SK-N-SH (cell line): ENCODE measurements around the gene PPY. TPM values are rescaled to one million over a fixed set of nuclear protein-coding genes. Genes with fewer than 3 reads are reported as not detected.

ENCODE experiments used
- CTCF ChIA-PET: fragments of 300-600, 350-600 bp; formaldehyde crosslinking; extraction: SDS; loops from one replicate; lab custom pipeline; 2021; lab: Yijun Ruan, JAX
- POLR2A ChIA-PET: fragments of 350-600 bp; sonication (Branson Sonifier 250); formaldehyde crosslinking; extraction: SDS; loops from one replicate; lab custom pipeline; 2020; ENCODE audit warnings: antibody characterized with exemption, inconsistent platforms; lab: Yijun Ruan, JAX
- DNase-seq: peaks from one replicate; pipeline ENCODE4 v3.0.0; 2012
- H2AFZ ChIP-seq: fragments of 200-600 bp; sonication (generic); 2 replicates; pipeline ENCODE4 v1.8.1; 2016; ENCODE audit warnings: antibody characterized with exemption, mild to moderate bottlenecking, low read depth
- H3F3A ChIP-seq: fragments of 200-600 bp; sonication (generic); replicated peaks from 2 replicates; pipeline ENCODE3; 2016; ENCODE audit warnings: antibody characterized with exemption, mild to moderate bottlenecking; ENCODE audit not compliant: insufficient read depth
- H3K27ac ChIP-seq, 2 experiments: fragments of 200-500 bp in 1 of 2; fragments of 200-600 bp in 1 of 2; sonication (Bioruptor generic) in 1 of 2; sonication (generic), shearing (Covaris generic) in 1 of 2; 2 replicates each; pipeline versions ENCODE4 v1.5.1 to v1.6.1; 2014 to 2016; ENCODE audit warnings: low read depth in 2 of 2, inconsistent platforms in 1 of 2, low read length in 1 of 2, mild to moderate bottlenecking in 1 of 2, mixed read lengths in 1 of 2
- H3K27me3 ChIP-seq: fragments of 200-600 bp; sonication (generic), shearing (Covaris generic); 2 replicates; pipeline ENCODE4 v1.6.1; 2016; ENCODE audit warnings: mixed run types; ENCODE audit not compliant: insufficient read depth
- H3K36me3 ChIP-seq, 2 experiments: fragments of 200-500 bp in 1 of 2; fragments of 200-600 bp in 1 of 2; sonication (Bioruptor generic) in 1 of 2; sonication (generic) in 1 of 2; replicated peaks in 1 of 2; 2 replicates each; pipeline versions ENCODE3 to v1.5.1; 2014 to 2016; ENCODE audit warnings: low read length in 1 of 2, mild to moderate bottlenecking in 1 of 2; ENCODE audit not compliant: insufficient read depth in 2 of 2, control insufficient read depth in 1 of 2
- H3K4me1 ChIP-seq, 2 experiments: fragments of 200-500 bp in 1 of 2; fragments of 200-600 bp in 1 of 2; sonication (Bioruptor generic) in 1 of 2; sonication (generic), shearing (Covaris generic) in 1 of 2; 2 replicates each; pipeline versions ENCODE4 v1.5.1 to v1.6.1; 2014 to 2016; ENCODE audit warnings: low read depth in 1 of 2, low read length in 1 of 2, mixed run types in 1 of 2; ENCODE audit not compliant: insufficient read depth in 2 of 2, control insufficient read depth in 1 of 2
- H3K4me2 ChIP-seq: fragments of 200-600 bp; sonication (generic), shearing (Covaris generic); 2 replicates; pipeline ENCODE4 v1.6.1; 2017; ENCODE audit warnings: mixed run types
- H3K4me3 ChIP-seq, 2 experiments: fragments of 200-500 bp in 1 of 2; fragments of 200-600 bp in 1 of 2; sonication (Bioruptor generic) in 1 of 2; sonication (generic), shearing (Covaris generic) in 1 of 2; 2 replicates each; pipeline versions ENCODE4 v1.5.1 to v1.8.1; 2014 to 2016; ENCODE audit warnings: low read depth in 2 of 2, inconsistent platforms in 1 of 2, low read length in 1 of 2, mild to moderate bottlenecking in 1 of 2, mixed read lengths in 1 of 2, moderate library complexity in 1 of 2
- H3K79me2 ChIP-seq: fragments of 200-600 bp; sonication (generic); 2 replicates; pipeline ENCODE4 v1.8.1; 2017; ENCODE audit warnings: mild to moderate bottlenecking; ENCODE audit not compliant: insufficient read depth
- H3K9ac ChIP-seq: fragments of 200-600 bp; sonication (generic); 2 replicates; pipeline ENCODE4 v1.6.1; 2017; ENCODE audit warnings: mixed run types
- H3K9me2 ChIP-seq: fragments of 200-600 bp; sonication (generic); 2 replicates; pipeline ENCODE4 v1.6.1; 2017; ENCODE audit warnings: mixed run types
- H3K9me3 ChIP-seq: fragments of 200-600 bp; sonication (generic); 2 replicates; pipeline ENCODE4 v1.6.1; 2017; ENCODE audit warnings: mixed run types, mild to moderate bottlenecking, moderate library complexity
- H4K20me1 ChIP-seq: fragments of 200-600 bp; sonication (generic); 2 replicates; pipeline ENCODE4 v1.6.1; 2017; ENCODE audit warnings: mild to moderate bottlenecking, mixed run types; ENCODE audit not compliant: insufficient read depth
- CHD2 ChIP-seq: fragments of 150-350 bp; IDR thresholded peaks from 2 replicates; pipeline ENCODE4 v1.6.1; 2018; ENCODE audit warnings: low read length; ENCODE audit not compliant: partially characterized antibody
- ELF1 ChIP-seq: IDR thresholded peaks from 2 replicates; pipeline ENCODE4 v1.4.0; 2012
- EP300 ChIP-seq, 2 experiments: IDR thresholded peaks; 2 replicates each; pipeline versions ENCODE4 v1.4.0 to v1.6.1; 2012; ENCODE audit warnings: borderline replicate concordance in 1 of 2, low read depth in 1 of 2, low read length in 1 of 2
- FOSL2 ChIP-seq: IDR thresholded peaks from 2 replicates; pipeline ENCODE4 v1.4.0; 2012; ENCODE audit warnings: low read depth, mild to moderate bottlenecking, moderate library complexity, borderline replicate concordance
- FOXM1 ChIP-seq: IDR thresholded peaks from 2 replicates; pipeline ENCODE4 v1.4.0; 2012; ENCODE audit warnings: low read depth, mild to moderate bottlenecking
- GABPA ChIP-seq: IDR thresholded peaks from 2 replicates; pipeline ENCODE4 v1.4.0; 2012; ENCODE audit warnings: low read depth, mild to moderate bottlenecking
- GATA2 ChIP-seq: sonication (generic); formaldehyde crosslinking; IDR thresholded peaks from 2 replicates; pipeline ENCODE4 v1.5.0; 2020; ENCODE audit warnings: mild to moderate bottlenecking, missing genetic modification reagents
- NFIC ChIP-seq: IDR thresholded peaks from 2 replicates; pipeline ENCODE4 v1.4.0; 2012; ENCODE audit warnings: borderline replicate concordance
- NRF1 ChIP-seq: IDR thresholded peaks from 2 replicates; pipeline ENCODE4 v1.6.1; 2012; ENCODE audit warnings: low read depth, mild to moderate bottlenecking, low read length
- RAD21 ChIP-seq: IDR thresholded peaks from 2 replicates; pipeline ENCODE4 v1.6.1; 2012; ENCODE audit warnings: mild to moderate bottlenecking, low read length
- RFX5 ChIP-seq: IDR thresholded peaks from 2 replicates; pipeline ENCODE4 v1.6.1; 2012; ENCODE audit warnings: mild to moderate bottlenecking, improper control_type of control experiment, low read length
- SIN3A ChIP-seq: IDR thresholded peaks from 2 replicates; pipeline ENCODE4 v1.6.1; 2012; ENCODE audit warnings: low read depth, mild to moderate bottlenecking, low read length, moderate library complexity, borderline replicate concordance
- TAF1 ChIP-seq: IDR thresholded peaks from 2 replicates; pipeline ENCODE4 v1.6.1; 2012; ENCODE audit warnings: low read depth, mild to moderate bottlenecking, low read length, moderate library complexity, borderline replicate concordance
- USF1 ChIP-seq: IDR thresholded peaks from 2 replicates; pipeline ENCODE4 v1.4.0; 2012; ENCODE audit warnings: low read depth, borderline replicate concordance
- WGBS: methylation state at CpG from one replicate; pipeline ENCODE4 v1.1.6; 2017; ENCODE audit warnings: low lambda C conversion rate; 5-methylcytosine and 5-hydroxymethylcytosine counted together
- polyA plus RNA-seq, 3 experiments: library from polyadenylated mRNA; depleted of rRNA; stranded (reverse); fragments of >200 nt; gene quantifications; 2 replicates each; pipeline ENCODE4 v1.2.3, GENCODE V29; 2012
- TF ChIP-seq, protein P1 (sequence below): IDR thresholded peaks from 2 replicates; pipeline ENCODE4 v1.6.1; 2012; ENCODE audit warnings: mild to moderate bottlenecking, low read depth, low read length, moderate library complexity
- TF ChIP-seq, protein P2 (sequence below): IDR thresholded peaks from 2 replicates; pipeline ENCODE4 v1.4.0; 2012; ENCODE audit warnings: low read depth, borderline replicate concordance

Gene PPY
- polyA plus RNA-seq, 1 of the 3 experiments (the other 2 are of a cell fraction) = not detected

DNA sequence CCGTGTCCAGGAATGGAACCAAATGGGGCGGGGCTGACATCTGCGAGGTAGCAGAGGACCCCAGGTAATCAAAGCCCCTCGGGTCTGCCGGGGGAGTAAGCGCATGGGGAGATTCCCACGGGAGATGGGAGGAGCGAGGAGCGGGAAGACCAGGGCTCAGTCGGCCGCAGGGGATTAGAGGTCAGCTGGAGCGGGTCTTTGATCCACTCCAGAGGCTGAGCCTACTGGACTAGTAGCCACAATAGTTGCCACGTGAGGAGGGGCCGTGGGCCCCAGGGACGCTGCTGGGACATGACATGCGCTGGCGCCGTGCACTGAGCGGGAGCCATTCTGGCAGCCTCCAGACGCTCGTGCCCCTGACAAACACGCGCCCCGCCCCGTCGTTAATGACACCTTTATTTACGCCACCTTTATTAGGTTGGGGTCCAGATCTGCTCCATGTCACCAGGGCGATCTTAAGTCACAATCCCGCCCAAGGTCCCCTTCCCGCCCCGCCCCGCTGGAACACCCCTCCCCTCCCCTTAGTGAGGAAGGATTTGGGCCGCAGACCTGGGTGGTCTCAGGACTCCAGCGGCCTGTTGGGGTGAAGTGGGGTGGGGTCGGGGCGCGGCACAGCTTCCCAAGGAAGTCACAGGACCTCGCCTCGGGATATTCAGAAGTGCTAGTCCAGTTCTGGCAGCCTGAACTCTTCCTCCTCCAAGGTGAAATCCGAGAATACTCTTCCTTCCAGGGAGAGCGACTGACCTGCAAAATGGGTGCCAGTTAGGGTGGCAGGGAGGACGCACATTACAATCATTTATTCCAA is 15.0 kb downstream of the PPY start:
- Histone ChIP-seq H3K4me2 (no peak overlapping the region), H3K27ac (no peak overlapping the region), H3K79me2 (no peaks in the 10 kb centered on the region), H3K27me3 (peaks cover 14% of the 10 kb centered on the region; the same call in 1 of the 2 replicates), H3K9ac (no peak overlapping the region), H3K36me3 (no peaks in the 10 kb centered on the region), H3K9me3 (no peaks in the 10 kb centered on the region), H3K9me2 (no peaks in the 10 kb centered on the region), H2AFZ (no peak overlapping the region), H3K4me3 (no peak overlapping the region), H3K4me1 (no peaks in the 10 kb centered on the region; a peak in 1 of 4 replicates), H4K20me1 (no peaks in the 10 kb centered on the region), H3F3A (no peaks in the 10 kb centered on the region)
- DNase-seq = no peak
- ChIA-PET POLR2A (no interaction called here), CTCF (interaction anchor here (1.0 to 11.3 kb wide), 4 partner anchors 9 to 68 kb away, joined by 3 to 60 read pairs (median 6); partner anchors contain the start of gene MPP2)
- no peak for TF ChIP-seq RFX5
- TF ChIP-seq, protein P1, sequence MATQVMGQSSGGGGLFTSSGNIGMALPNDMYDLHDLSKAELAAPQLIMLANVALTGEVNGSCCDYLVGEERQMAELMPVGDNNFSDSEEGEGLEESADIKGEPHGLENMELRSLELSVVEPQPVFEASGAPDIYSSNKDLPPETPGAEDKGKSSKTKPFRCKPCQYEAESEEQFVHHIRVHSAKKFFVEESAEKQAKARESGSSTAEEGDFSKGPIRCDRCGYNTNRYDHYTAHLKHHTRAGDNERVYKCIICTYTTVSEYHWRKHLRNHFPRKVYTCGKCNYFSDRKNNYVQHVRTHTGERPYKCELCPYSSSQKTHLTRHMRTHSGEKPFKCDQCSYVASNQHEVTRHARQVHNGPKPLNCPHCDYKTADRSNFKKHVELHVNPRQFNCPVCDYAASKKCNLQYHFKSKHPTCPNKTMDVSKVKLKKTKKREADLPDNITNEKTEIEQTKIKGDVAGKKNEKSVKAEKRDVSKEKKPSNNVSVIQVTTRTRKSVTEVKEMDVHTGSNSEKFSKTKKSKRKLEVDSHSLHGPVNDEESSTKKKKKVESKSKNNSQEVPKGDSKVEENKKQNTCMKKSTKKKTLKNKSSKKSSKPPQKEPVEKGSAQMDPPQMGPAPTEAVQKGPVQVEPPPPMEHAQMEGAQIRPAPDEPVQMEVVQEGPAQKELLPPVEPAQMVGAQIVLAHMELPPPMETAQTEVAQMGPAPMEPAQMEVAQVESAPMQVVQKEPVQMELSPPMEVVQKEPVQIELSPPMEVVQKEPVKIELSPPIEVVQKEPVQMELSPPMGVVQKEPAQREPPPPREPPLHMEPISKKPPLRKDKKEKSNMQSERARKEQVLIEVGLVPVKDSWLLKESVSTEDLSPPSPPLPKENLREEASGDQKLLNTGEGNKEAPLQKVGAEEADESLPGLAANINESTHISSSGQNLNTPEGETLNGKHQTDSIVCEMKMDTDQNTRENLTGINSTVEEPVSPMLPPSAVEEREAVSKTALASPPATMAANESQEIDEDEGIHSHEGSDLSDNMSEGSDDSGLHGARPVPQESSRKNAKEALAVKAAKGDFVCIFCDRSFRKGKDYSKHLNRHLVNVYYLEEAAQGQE = no peak
- TF ChIP-seq, protein P2, sequence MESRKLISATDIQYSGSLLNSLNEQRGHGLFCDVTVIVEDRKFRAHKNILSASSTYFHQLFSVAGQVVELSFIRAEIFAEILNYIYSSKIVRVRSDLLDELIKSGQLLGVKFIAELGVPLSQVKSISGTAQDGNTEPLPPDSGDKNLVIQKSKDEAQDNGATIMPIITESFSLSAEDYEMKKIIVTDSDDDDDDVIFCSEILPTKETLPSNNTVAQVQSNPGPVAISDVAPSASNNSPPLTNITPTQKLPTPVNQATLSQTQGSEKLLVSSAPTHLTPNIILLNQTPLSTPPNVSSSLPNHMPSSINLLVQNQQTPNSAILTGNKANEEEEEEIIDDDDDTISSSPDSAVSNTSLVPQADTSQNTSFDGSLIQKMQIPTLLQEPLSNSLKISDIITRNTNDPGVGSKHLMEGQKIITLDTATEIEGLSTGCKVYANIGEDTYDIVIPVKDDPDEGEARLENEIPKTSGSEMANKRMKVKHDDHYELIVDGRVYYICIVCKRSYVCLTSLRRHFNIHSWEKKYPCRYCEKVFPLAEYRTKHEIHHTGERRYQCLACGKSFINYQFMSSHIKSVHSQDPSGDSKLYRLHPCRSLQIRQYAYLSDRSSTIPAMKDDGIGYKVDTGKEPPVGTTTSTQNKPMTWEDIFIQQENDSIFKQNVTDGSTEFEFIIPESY = no peak
- TF ChIP-seq NFIC = no peak
- no peak for TF ChIP-seq RAD21
- TF ChIP-seq ELF1 = no peak
- no peak for TF ChIP-seq EP300 (IDR thresholded peaks at IDR 0.05; ENCODE audit: borderline replicate concordance in 1 of 2, low read depth in 1 of 2, low read length in 1 of 2)
- TF ChIP-seq FOSL2 = no peak
- TF ChIP-seq GATA2 (CRISPR knock-in tag) = no peak
- no peak for TF ChIP-seq SIN3A
- TF ChIP-seq TAF1 = no peak
- TF ChIP-seq NRF1 = no peak
- TF ChIP-seq CHD2 = no peak
- no peak for TF ChIP-seq GABPA
- TF ChIP-seq USF1 = no peak
- TF ChIP-seq FOXM1 = no peak
- WGBS = 48% methylated on average over 25 of the region's 42 CpGs
